Stimulated activated naive B cell treated with anti-CD40 and anti-IgM and Interleukin-4, amounts not matched to agents 10 μg/mL and 1 μg/mL and 100 μg/mL, for 72 hours (primary cell): ENCODE data around the gene TMC5.
A peak's percentile ranks its signal among the peaks of the same experiment; 100 is the strongest.

Experiments used
- ATAC-seq, 2 donors: fragments of 150-1000 bp; cut with Tn5 transposase; replicated peaks; 2 replicates each; pipeline ENCODE4 v1.10.0; 2021; ENCODE audit warnings: moderate library complexity in 1 of 2
- DNase-seq: peaks from one replicate; pipeline ENCODE4 v3.0.0; 2021
- H3K27ac Mint-ChIP-seq: one replicate; pipeline ENCODE4 v1.8.0; 2022; ENCODE audit warnings: mild to moderate bottlenecking, mixed read lengths
- H3K27me3 Mint-ChIP-seq, 2 donors: one replicate each; pipeline ENCODE4 v1.8.0; 2022; ENCODE audit warnings: mixed read lengths in 2 of 2
- H3K36me3 Mint-ChIP-seq, 2 donors: one replicate each; pipeline ENCODE4 v1.8.0; 2022; ENCODE audit warnings: mixed read lengths in 2 of 2, mild to moderate bottlenecking in 1 of 2
- H3K4me1 Mint-ChIP-seq, 2 donors: one replicate each; pipeline ENCODE4 v1.8.0; 2022; ENCODE audit warnings: mixed read lengths in 2 of 2, mild to moderate bottlenecking in 1 of 2
- H3K4me3 Mint-ChIP-seq, 2 donors: one replicate each; pipeline ENCODE4 v1.8.0; 2022; ENCODE audit warnings: mild to moderate bottlenecking in 2 of 2, mixed read lengths in 2 of 2, moderate library complexity in 1 of 2
- H3K9me3 Mint-ChIP-seq, 2 donors: one replicate each; pipeline ENCODE4 v1.8.0; 2022; ENCODE audit warnings: mixed read lengths in 2 of 2, mild to moderate bottlenecking in 1 of 2

Gene TMC5

GRCh38 chr16:19460397-19460796 lies 42.7 kb downstream of the TMC5 start:
- H3K27me3 Mint-ChIP-seq, result peaks cover 12 to 36% of the 10 kb centered on the region in 2 donors
- H3K4me1 Mint-ChIP-seq, result no peaks in the 10 kb centered on the region
- no peaks in the 10 kb centered on the region for H3K36me3 Mint-ChIP-seq
- H3K4me3 Mint-ChIP-seq, result no peak overlapping the region
- H3K9me3 Mint-ChIP-seq, result no peaks in the 10 kb centered on the region
- DNase-seq (no peak), ATAC-seq (no peak)
- no peak overlapping the region for H3K27ac Mint-ChIP-seq

DNA sequence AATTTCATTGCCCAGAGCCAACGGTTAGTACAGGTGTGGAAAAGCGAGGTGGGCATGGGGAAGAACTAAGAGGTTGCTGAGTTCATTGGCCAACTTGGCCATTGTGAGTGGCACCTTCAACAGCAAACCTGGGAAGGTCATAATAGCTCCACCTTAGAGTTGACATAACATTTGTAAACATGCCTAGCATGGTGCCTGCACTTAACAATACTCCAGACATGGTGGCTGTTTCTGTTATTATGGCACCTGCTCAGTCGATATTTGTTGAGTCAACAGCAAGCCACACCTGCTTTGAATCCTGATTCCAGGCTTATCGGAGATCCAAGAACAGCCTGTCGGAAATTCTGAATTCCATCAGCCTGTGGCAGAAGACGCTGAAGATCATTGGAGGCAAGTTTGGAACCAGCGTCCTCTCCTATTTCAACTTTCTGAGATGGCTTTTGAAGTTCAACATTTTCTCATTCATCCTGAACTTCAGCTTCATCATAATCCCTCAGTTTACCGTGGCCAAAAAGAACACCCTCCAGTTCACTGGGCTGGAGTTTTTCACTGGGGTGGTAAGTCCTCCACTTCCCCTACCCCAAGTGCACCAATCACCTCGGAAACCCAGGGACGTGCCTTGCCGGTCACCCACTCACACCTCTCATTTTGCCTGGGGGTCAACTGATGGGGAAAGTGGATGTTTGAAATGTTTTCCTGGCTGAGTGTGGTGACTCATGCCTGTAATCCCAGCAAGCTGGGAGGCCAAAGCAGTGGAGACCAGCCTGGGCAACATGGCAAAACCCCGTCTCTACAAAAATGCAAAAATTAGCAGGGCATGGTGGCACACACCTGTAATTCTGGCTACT lies 46.0 kb downstream of the TMC5 start:
- DNase-seq (no peak), ATAC-seq (no peak)
- Mint-ChIP-seq H3K27ac (no peak overlapping the region), H3K27me3 (peaks cover 16 to 32% of the 10 kb centered on the region in 2 donors), H3K36me3 (no peaks in the 10 kb centered on the region), H3K4me1 (no peaks in the 10 kb centered on the region), H3K4me3 (no peak overlapping the region), H3K9me3 (no peaks in the 10 kb centered on the region)

DNA sequence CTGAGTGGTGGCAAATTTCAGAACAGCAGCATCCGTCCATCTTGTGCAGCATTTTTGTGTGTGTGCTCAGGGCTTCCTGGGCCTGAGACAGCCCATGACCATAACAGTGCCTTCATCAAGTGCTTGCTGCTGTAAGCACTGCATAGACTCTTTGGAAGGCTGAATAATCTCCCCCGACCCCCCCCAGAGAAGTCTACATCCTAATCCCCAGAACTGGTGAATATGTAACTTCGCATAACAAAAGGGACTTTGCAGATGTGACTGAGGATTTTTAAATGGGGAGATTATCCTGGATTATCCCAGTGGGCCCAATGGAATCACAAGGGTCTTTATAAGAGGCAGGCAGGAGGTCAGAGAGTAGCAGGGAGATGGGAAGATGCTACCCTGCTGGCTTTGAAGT lies 50.6 kb downstream of the TMC5 start:
- peak overlapping the region; percentile 5 for H3K27ac Mint-ChIP-seq
- no peaks in the 10 kb centered on the region for H3K36me3 Mint-ChIP-seq
- H3K4me3 Mint-ChIP-seq, result no peak overlapping the region

DNA sequence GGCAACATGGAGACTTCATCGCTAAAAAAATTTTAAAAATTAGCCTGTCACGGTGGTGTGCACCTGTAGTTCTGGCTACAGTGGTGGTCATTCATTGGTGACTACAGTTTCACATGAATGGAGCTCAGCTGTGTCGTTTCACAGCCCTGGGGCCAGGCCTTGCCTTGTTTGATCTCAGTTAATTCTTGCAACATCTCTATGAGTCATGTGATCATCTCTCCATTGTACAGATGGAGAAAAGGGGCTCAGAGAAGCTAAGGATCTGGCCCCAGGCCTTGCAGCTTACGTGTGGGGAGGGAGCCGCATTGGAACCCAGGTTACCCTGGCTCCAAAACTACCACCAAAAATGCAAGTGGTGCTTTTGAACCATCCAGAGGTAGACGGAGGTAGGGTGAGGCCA lies 54.8 kb downstream of the TMC5 start:
- no peaks in the 10 kb centered on the region for H3K9me3 Mint-ChIP-seq
- no peaks in the 10 kb centered on the region for H3K36me3 Mint-ChIP-seq
- H3K4me1 Mint-ChIP-seq, result no peaks in the 10 kb centered on the region
- peaks cover 0 to 4% of the 10 kb centered on the region in 2 donors for H3K27me3 Mint-ChIP-seq
- ATAC-seq, result no peak
- DNase-seq, result no peak
- H3K27ac Mint-ChIP-seq, result no peak overlapping the region
- H3K4me3 Mint-ChIP-seq, result no peak overlapping the region

More for the DNA sequence above, 50.6 kb downstream of the TMC5 start:
- peaks cover 4 to 5% of the 10 kb centered on the region in 2 donors for H3K27me3 Mint-ChIP-seq
- DNase-seq (no peak), ATAC-seq (no peak)
- H3K4me1 Mint-ChIP-seq, result no peaks in the 10 kb centered on the region
- no peaks in the 10 kb centered on the region for H3K9me3 Mint-ChIP-seq

DNA sequence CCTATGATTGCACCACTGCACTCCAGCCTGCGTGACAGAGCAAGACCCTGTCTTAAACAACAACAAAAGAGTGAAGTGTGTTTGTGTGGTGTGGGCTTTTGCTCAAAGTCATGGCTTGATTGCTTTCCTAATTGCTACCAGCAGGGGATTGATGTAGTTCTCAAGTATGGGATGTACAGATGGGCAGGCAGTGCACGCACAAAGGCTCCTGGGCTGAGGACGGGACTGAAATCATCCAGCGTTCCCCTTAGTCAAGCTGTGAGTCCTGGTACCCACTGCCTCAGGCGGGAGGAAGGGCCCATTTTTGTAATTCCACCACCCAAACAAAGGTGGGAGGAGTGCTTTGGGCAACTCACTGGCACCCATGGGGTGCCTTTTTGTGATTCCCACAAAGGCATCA lies 56.9 kb downstream of the TMC5 start:
- peaks cover 10 to 17% of the 10 kb centered on the region in 2 donors for H3K27me3 Mint-ChIP-seq
- H3K36me3 Mint-ChIP-seq, result no peaks in the 10 kb centered on the region
- H3K27ac Mint-ChIP-seq, result no peak overlapping the region
- DNase-seq (no peak), ATAC-seq (no peak)
- no peak overlapping the region for H3K4me3 Mint-ChIP-seq
- peaks cover 0 to 4% of the 10 kb centered on the region in 2 donors for H3K9me3 Mint-ChIP-seq
- H3K4me1 Mint-ChIP-seq, result no peaks in the 10 kb centered on the region

DNA sequence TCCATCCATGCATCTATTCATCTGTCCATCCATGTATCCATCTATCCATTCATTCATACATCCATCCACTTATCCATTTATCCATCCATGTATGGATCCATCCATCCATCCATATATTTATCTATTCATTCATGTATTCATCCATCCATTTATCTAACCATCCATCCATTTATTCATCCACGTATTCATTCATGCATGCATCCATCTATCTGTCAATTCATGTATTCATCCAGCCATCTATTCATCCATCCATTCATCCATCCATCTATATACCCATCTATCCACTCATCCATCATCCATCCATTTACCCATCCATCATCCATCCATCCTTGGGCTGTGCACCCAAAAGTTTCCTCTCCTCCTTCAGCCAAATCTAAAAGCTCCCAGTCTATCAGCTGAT lies 60.8 kb downstream of the TMC5 start:
- Mint-ChIP-seq H3K9me3 (peaks cover 0 to 4% of the 10 kb centered on the region in 2 donors), H3K27me3 (peaks cover 10 to 22% of the 10 kb centered on the region in 2 donors), H3K36me3 (no peaks in the 10 kb centered on the region), H3K4me1 (no peaks in the 10 kb centered on the region), H3K4me3 (no peak overlapping the region), H3K27ac (no peak overlapping the region)
- DNase-seq (no peak), ATAC-seq (no peak)

- H3K4me3 Mint-ChIP-seq, result no peak overlapping the region
- no peak overlapping the region for H3K27ac Mint-ChIP-seq
- ATAC-seq (no peak), DNase-seq (no peak)
- no peaks in the 10 kb centered on the region for H3K4me1 Mint-ChIP-seq
- peaks cover 0 to 4% of the 10 kb centered on the region in 2 donors for H3K9me3 Mint-ChIP-seq
- H3K36me3 Mint-ChIP-seq, result no peaks in the 10 kb centered on the region
- H3K27me3 Mint-ChIP-seq, result peaks cover 10 to 22% of the 10 kb centered on the region in 2 donors
These were observed 61.6 kb downstream of the TMC5 start for GRCh38 chr16:19479302-19479721.

GRCh38 chr16:19481296-19481695 lies 63.6 kb downstream of the TMC5 start:
- Mint-ChIP-seq H3K4me3 (no peak overlapping the region), H3K4me1 (no peaks in the 10 kb centered on the region), H3K36me3 (no peaks in the 10 kb centered on the region), H3K27me3 (peaks cover 10 to 22% of the 10 kb centered on the region in 2 donors), H3K9me3 (peaks cover 0 to 4% of the 10 kb centered on the region in 2 donors), H3K27ac (no peak overlapping the region)
- DNase-seq (no peak), ATAC-seq (no peak)

GRCh38 chr16:19481769-19482168 lies 64.1 kb downstream of the TMC5 start:
- Mint-ChIP-seq H3K27me3 (peaks cover 10 to 22% of the 10 kb centered on the region in 2 donors), H3K4me1 (no peaks in the 10 kb centered on the region), H3K36me3 (no peaks in the 10 kb centered on the region), H3K27ac (no peak overlapping the region), H3K4me3 (no peak overlapping the region), H3K9me3 (peaks cover 0 to 4% of the 10 kb centered on the region in 2 donors)
- ATAC-seq, result no peak
- no peak for DNase-seq

GRCh38 chr16:19482291-19482690 lies 64.6 kb downstream of the TMC5 start:
- H3K36me3 Mint-ChIP-seq, result no peaks in the 10 kb centered on the region
- H3K9me3 Mint-ChIP-seq, result peaks cover 0 to 4% of the 10 kb centered on the region in 2 donors
- H3K4me3 Mint-ChIP-seq, result no peak overlapping the region
- ATAC-seq (no peak), DNase-seq (no peak)
- no peaks in the 10 kb centered on the region for H3K4me1 Mint-ChIP-seq
- no peak overlapping the region for H3K27ac Mint-ChIP-seq
- peaks cover 10 to 22% of the 10 kb centered on the region in 2 donors for H3K27me3 Mint-ChIP-seq

- ATAC-seq (no peak), DNase-seq (no peak)
- Mint-ChIP-seq H3K4me1 (peaks cover 0 to 2% of the 10 kb centered on the region in 2 donors), H3K9me3 (no peaks in the 10 kb centered on the region), H3K27ac (no peak overlapping the region), H3K4me3 (no peak overlapping the region), H3K36me3 (no peaks in the 10 kb centered on the region), H3K27me3 (peaks cover 0 to 11% of the 10 kb centered on the region in 2 donors)
These were observed 66.4 kb downstream of the TMC5 start for GRCh38 chr16:19484096-19484495.

GRCh38 chr16:19485611-19486010 lies 67.9 kb downstream of the TMC5 start:
- no peak overlapping the region for H3K27ac Mint-ChIP-seq
- H3K9me3 Mint-ChIP-seq, result no peaks in the 10 kb centered on the region
- ATAC-seq, result no peak
- peaks cover 0 to 2% of the 10 kb centered on the region in 2 donors for H3K4me1 Mint-ChIP-seq
- peaks cover 0 to 5% of the 10 kb centered on the region in 2 donors for H3K27me3 Mint-ChIP-seq
- H3K4me3 Mint-ChIP-seq, result no peak overlapping the region
- H3K36me3 Mint-ChIP-seq, result no peaks in the 10 kb centered on the region
- DNase-seq, result no peak

GRCh38 chr16:19486051-19486450 lies 68.4 kb downstream of the TMC5 start:
- H3K4me3 Mint-ChIP-seq, result no peak overlapping the region
- DNase-seq (no peak), ATAC-seq (no peak)
- H3K4me1 Mint-ChIP-seq, result peaks cover 0 to 2% of the 10 kb centered on the region in 2 donors
- H3K36me3 Mint-ChIP-seq, result no peaks in the 10 kb centered on the region
- no peak overlapping the region for H3K27ac Mint-ChIP-seq
- peaks cover 0 to 4% of the 10 kb centered on the region in 2 donors for H3K27me3 Mint-ChIP-seq
- no peaks in the 10 kb centered on the region for H3K9me3 Mint-ChIP-seq

DNA sequence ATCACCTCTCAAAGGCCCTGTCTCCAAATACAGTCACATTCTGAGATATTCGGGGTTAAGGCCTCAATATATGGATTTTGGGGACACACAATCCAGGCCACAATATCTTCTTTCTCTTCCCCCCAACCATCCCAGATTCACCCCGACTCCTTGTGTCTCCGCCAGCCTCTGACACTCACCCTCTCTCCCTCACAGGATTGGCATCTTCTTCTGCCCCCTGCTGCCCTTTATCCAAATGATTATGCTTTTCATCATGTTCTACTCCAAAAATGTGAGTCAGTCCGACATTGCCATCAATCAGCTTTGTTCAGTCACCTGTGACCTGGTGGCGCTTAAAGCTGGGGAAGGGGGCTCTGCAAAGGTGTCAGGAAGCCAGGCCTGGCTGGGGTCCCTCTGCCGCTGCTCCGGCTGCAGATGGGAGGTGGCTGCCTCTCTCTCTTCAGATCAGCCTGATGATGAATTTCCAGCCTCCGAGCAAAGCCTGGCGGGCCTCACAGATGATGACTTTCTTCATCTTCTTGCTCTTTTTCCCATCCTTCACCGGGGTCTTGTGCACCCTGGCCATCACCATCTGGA lies 69.2 kb downstream of the TMC5 start:
- Mint-ChIP-seq H3K4me1 (peaks cover 0 to 2% of the 10 kb centered on the region in 2 donors), H3K36me3 (no peaks in the 10 kb centered on the region), H3K4me3 (no peak overlapping the region), H3K9me3 (no peaks in the 10 kb centered on the region), H3K27me3 (no peaks in the 10 kb centered on the region), H3K27ac (no peak overlapping the region)
- DNase-seq (no peak), ATAC-seq (no peak)

- no peaks in the 10 kb centered on the region for H3K9me3 Mint-ChIP-seq
- no peak overlapping the region for H3K4me3 Mint-ChIP-seq
- DNase-seq (no peak), ATAC-seq (no peak)
- no peaks in the 10 kb centered on the region for H3K27me3 Mint-ChIP-seq
- H3K4me1 Mint-ChIP-seq, result peaks cover 2% of the 10 kb centered on the region in 2 donors
- no peaks in the 10 kb centered on the region for H3K36me3 Mint-ChIP-seq
- H3K27ac Mint-ChIP-seq, result no peak overlapping the region
These were observed 70.5 kb downstream of the TMC5 start for GRCh38 chr16:19488213-19488640.
